Amniotic epithelial cell (primary cell): ENCODE data around the gene UFM1.
"Not testable (repeated sequence)": the region's sequence is repeated elsewhere in the genome, so short reads cannot be mapped to it uniquely, and the experiment has no call there.

Experiments used
- DNase-seq: peaks from one replicate; pipeline ENCODE4 v3.0.0-alpha.2; 2010; ENCODE audit warnings: low read depth

UFM1 gene

DNA sequence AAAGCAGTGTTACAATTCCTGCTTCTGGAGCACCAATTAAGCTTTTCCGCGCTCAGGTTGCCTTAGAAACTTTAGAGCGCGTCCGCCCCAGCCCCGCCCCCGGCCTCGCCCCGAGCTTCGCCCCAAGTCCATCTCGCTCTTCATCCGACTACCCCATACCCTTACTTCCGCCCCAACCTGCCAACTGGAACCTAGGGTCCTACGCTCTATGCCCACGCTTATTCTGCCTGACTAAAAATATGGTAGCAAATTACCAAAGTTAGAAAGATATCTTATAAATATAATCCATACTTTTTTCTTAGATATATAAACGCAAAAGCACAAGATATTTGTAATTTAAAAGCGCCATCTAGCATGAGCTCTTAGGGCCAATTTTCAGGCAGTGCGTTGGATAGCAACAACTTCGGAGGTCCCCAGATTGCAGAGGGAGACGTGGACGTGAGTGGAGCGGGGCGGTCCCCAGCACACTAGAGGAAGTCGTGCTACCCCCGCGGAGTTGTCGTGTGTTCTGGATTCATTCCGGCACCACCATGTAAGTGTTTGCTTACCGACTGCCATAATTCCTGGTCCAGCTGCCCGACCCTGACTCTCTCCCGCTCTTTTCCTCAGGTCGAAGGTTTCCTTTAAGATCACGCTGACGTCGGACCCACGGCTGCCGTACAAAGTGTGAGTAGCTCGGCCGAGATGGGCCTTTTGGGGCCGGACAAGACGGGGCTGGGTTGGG is at the start of gene UFM1:
TSS of gene UFM1 (plus strand) at position 462 of the 724 bp plus-strand sequence. CDS start at position 531, 69 bp downstream.
- DNase-seq: peak; percentile 95

- no peak for DNase-seq
These were observed 48.4 kb upstream of the UFM1 start for GRCh38 chr13:38301236-38301635.

DNA sequence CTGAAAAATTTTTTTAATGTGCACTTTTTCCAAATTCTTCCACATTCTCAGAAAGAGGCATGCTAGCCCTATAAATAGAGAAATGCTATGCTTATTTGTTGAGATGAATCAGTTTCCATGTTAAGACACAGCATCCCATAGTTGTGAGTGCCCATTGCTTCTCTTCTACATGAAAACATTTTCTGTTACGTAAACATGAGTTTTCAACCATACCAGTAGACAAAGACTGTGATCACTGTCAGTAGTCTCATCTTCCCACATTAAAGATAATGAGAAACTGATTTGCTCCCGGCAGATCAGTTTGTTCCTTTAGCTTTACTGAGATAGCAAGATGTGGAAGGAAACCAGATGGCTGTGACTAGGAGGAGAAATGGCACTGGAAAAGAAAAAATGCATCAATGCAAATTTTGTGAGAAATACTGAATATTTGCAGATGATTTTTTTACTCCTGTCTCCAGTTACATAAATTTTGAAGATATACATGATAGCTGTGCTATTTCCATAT is 45.8 kb upstream of the UFM1 start:
- DNase-seq: no peak

GRCh38 chr13:38308736-38309135 is 40.9 kb upstream of the UFM1 start:
- peak; percentile 84 for DNase-seq

DNA sequence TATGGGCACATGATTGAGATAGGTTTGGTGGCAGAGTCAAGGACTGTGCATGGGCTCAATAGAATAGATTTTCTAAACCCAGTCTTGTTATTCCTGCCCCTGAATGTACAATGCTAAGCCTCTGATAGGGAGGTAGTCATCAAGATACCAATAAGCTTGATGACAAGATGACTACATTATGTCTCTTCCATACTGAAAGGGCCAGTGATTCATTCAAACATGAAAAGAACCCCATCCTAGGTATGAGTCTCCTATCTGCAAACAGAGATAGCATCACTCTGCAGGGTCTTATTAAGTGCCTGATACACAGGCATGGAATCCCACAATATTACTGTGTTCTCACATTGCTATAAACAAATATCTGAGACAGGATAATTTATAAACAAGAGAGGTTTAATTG is 40.3 kb upstream of the UFM1 start:
- DNase-seq: no peak

- DNase-seq: not testable (repeated sequence)
These were observed 38.5 kb upstream of the UFM1 start for GRCh38 chr13:38311175-38311574.

DNA sequence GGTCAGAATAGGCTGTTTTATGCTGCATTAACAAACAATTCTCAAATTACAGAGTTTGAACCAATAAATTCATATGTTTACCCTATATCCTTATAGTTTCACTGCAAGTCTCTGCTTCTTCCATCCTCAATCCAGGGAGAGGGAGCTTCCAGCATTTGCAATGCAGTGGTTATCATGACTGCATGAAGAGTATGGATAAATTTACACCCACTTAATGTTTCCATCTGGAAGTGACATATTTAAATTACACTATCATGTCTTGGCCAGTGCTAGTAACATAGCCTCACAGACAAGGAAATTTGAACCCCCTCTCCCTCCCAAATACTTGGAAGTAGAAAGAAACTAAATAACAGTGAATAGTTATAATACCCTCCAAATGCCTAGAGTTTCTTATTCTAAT is 33.5 kb upstream of the UFM1 start:
- DNase-seq: no peak

DNA sequence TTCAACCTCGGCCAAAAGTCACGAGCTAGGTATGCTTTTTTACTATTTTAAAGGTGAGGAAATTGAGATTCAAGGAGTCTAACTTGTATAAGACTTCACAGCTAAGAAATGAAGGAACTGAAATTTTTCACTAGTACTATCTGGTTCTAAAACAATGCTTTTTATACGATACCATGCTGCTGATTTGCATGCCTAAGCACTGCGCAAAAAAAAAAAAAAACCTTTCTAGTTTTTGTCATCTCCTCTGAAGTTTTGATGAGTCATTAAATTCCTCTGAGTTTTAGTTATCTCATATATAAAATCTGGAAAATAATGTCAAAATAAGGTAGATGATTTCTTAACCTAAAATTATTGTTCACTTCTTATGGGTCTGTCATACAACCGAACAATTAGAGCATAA is 28.0 kb upstream of the UFM1 start:
- no peak for DNase-seq

DNA sequence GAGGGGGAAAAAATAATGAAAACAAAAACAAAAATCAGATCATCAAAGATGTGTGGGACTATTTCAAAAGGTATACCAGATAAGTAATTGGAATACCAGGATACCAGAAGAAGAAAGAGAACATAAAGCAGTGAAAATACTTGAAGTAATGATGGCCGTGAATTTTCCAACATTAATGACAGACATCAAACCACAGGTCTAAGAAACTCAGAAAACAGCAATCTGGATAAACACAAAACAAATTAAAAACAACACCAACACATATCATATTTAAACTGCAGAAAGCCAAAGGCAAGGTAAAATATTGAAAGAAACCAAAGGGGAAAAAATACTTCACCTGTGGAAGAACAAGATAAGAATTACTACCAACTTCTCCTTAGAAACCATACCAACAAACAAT is 24.2 kb upstream of the UFM1 start:
- DNase-seq: no peak

- DNase-seq: no peak
These were observed 21.0 kb upstream of the UFM1 start for GRCh38 chr13:38328699-38329098.

- DNase-seq: no peak
These were observed 14.8 kb upstream of the UFM1 start for GRCh38 chr13:38334845-38335244.

DNA sequence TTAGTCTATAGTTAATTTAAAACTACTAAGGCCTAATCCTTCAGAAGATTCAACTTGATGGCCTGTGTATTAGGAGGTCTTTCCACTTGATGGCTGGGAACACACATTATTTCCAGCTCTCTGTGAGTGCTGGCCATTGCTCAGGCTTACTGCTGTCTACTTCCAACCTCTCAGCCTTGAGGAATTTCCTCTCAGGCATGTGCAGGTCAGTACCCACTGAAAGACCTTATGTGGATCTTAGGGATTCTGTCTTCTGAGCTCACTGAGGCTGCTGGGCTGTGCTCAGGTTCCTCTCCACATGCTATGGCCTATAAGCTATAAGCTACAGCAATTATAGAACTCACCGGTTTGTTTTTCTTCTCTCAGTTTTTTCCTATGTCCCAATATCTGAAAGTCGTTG is 11.6 kb upstream of the UFM1 start:
- DNase-seq: no peak

GRCh38 chr13:38340624-38341023 is 9.0 kb upstream of the UFM1 start:
- no peak for DNase-seq

- DNase-seq: peak; percentile 1
These were observed 8.4 kb upstream of the UFM1 start for GRCh38 chr13:38341149-38341692.

GRCh38 chr13:38346764-38347163 is 2.9 kb upstream of the UFM1 start:
- DNase-seq: no peak

- DNase-seq: peak; percentile 20
These were observed 726 bp upstream of the UFM1 start for GRCh38 chr13:38348861-38349389.

GRCh38 chr13:38350114-38350617 is 515 bp downstream of the UFM1 start:
- DNase-seq: peak; percentile 58

- no peak for DNase-seq
These were observed 6.0 kb downstream of the UFM1 start for GRCh38 chr13:38355595-38356119.

- DNase-seq: no peak
These were observed 9.0 kb downstream of the UFM1 start for GRCh38 chr13:38358684-38359083.

DNA sequence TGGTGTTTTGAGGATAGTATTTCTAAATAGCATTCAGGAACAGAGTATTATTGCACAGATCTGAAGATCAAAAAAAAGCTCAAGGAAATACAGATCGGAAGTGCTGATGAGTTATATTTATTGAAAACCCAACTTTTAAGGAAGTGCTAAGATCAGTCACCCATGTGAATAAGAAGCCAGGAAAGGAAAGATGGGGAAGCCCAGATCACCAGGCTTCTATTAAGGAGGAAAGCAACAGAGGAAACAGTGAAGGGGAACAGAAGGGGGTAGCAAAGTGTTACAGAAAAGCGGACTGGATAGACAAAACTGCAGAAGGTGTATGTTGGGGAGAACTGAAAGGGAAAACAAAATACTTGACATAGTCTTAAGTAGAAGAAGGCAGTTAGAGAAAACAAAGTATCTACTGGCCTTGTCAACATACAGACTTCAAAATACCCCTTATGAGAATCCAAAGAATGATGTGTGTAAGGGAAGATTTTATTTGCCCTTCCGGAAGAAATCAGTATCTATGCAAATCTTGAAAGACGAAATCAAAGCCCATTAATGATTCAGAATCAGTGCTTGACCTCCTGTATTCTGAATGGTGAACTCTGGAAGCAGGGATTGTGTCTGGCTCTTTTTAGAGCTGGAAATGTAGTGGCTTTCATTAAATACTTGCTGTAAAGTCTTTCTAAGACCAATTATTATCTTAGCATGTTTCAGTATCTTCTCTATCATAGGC is 12.1 kb downstream of the UFM1 start:
- DNase-seq: no peak

- DNase-seq: no peak
These were observed 13.6 kb downstream of the UFM1 start for GRCh38 chr13:38363219-38363618.

- DNase-seq: not testable (repeated sequence)
These were observed 14.1 kb downstream of the UFM1 start for GRCh38 chr13:38363746-38364145.
